HG03064 (cell line): Measurements from ENCODE around the gene HERC2.
A peak's percentile ranks its signal among the peaks of the same experiment; 100 is the strongest.

Experiments used
- ATAC-seq: cut with Tn5 transposase; IDR thresholded peaks from one replicate; pipeline ENCODE4 v1.9.1; 2021; ENCODE audit warnings: low read depth; ENCODE audit not compliant: unreplicated experiment

HERC2 gene

GRCh38 chr15:28101983-28102441, 220.0 kb downstream of the HERC2 start:
- no peak for ATAC-seq

GRCh38 chr15:28101201-28101600, 220.8 kb downstream of the HERC2 start:
- no peak for ATAC-seq

- no peak for ATAC-seq
Measured at GRCh38 chr15:28100516-28101195, 221.3 kb downstream of the HERC2 start.

GRCh38 chr15:28099555-28100140, 222.3 kb downstream of the HERC2 start:
- no peak for ATAC-seq

GRCh38 chr15:28098766-28099554, 223.0 kb downstream of the HERC2 start, which contains the start of gene OCA2:
Gene OCA2 (minus strand): TSS chr15:28099315. CDS start chr15:28081874, 17,441 bp downstream.
- ATAC-seq, result no peak

GRCh38 chr15:28098360-28098765, 223.6 kb downstream of the HERC2 start:
- no peak for ATAC-seq

- no peak for ATAC-seq
Measured at GRCh38 chr15:28097656-28098359, 224.2 kb downstream of the HERC2 start.

- no peak for ATAC-seq
Measured at GRCh38 chr15:28096670-28097431, 225.1 kb downstream of the HERC2 start.

GRCh38 chr15:28096411-28096669, 225.6 kb downstream of the HERC2 start:
- ATAC-seq, result peak; percentile 5

GRCh38 chr15:28094732-28095521, 227.1 kb downstream of the HERC2 start:
- no peak for ATAC-seq

GRCh38 chr15:28093752-28094535, 228.0 kb downstream of the HERC2 start:
- no peak for ATAC-seq

- ATAC-seq, result no peak
Measured at GRCh38 chr15:28091313-28091712, 230.7 kb downstream of the HERC2 start.

- ATAC-seq, result peak; percentile 98
Measured at GRCh38 chr15:28086175-28086703, 235.7 kb downstream of the HERC2 start.

- ATAC-seq, result no peak
Measured at GRCh38 chr15:28085489-28086174, 236.3 kb downstream of the HERC2 start.

GRCh38 chr15:28084547-28084946, 237.4 kb downstream of the HERC2 start:
- ATAC-seq, result no peak

GRCh38 chr15:28082891-28083684, 238.9 kb downstream of the HERC2 start:
- ATAC-seq, result no peak

- ATAC-seq, result no peak
Measured at GRCh38 chr15:28081594-28081993, 240.4 kb downstream of the HERC2 start.
